ENCODE results near the gene DVL1. TPM values are rescaled to one million over a fixed set of nuclear protein-coding genes. Genes with fewer than 3 reads are reported as not detected.
A peak's percentile ranks its signal among the peaks of the same experiment; 100 is the strongest.

Gene DVL1
- total and polyA plus RNA-seq, 2 of the 13 experiments (the other 11 are each of a cell fraction or from before 2014, with no cell fraction given): 30.8 to 60.4 TPM

DNA sequence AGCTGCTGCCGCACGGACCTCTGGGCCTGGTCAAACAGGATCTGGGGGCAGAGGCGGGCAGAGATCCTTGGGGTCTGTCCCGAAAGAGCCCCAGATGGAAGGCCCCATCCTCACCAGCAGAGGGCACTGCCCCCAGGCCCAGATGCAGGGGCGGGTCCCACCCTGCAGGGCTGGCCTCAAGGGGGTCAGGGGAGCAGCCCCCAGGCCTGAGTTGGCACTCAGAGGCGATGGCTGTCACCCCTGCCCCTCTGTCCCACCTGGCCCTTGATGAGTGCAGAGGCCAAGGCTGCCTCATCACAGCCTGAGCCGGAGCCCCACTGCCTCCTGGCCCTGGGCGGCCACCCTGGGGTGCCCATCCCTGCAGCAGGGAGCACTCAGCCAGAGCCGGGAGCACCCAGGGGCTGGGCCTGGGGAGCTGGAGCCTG, 47.2 kb downstream of the DVL1 start (continued):
- TF ChIP-seq, protein P1, sequence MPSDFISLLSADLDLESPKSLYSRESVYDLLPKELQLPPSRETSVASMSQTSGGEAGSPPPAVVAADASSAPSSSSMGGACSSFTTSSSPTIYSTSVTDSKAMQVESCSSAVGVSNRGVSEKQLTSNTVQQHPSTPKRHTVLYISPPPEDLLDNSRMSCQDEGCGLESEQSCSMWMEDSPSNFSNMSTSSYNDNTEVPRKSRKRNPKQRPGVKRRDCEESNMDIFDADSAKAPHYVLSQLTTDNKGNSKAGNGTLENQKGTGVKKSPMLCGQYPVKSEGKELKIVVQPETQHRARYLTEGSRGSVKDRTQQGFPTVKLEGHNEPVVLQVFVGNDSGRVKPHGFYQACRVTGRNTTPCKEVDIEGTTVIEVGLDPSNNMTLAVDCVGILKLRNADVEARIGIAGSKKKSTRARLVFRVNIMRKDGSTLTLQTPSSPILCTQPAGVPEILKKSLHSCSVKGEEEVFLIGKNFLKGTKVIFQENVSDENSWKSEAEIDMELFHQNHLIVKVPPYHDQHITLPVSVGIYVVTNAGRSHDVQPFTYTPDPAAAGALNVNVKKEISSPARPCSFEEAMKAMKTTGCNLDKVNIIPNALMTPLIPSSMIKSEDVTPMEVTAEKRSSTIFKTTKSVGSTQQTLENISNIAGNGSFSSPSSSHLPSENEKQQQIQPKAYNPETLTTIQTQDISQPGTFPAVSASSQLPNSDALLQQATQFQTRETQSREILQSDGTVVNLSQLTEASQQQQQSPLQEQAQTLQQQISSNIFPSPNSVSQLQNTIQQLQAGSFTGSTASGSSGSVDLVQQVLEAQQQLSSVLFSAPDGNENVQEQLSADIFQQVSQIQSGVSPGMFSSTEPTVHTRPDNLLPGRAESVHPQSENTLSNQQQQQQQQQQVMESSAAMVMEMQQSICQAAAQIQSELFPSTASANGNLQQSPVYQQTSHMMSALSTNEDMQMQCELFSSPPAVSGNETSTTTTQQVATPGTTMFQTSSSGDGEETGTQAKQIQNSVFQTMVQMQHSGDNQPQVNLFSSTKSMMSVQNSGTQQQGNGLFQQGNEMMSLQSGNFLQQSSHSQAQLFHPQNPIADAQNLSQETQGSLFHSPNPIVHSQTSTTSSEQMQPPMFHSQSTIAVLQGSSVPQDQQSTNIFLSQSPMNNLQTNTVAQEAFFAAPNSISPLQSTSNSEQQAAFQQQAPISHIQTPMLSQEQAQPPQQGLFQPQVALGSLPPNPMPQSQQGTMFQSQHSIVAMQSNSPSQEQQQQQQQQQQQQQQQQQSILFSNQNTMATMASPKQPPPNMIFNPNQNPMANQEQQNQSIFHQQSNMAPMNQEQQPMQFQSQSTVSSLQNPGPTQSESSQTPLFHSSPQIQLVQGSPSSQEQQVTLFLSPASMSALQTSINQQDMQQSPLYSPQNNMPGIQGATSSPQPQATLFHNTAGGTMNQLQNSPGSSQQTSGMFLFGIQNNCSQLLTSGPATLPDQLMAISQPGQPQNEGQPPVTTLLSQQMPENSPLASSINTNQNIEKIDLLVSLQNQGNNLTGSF (CRISPR knock-in tag; IDR thresholded peaks at IDR 0.05): no peak
- TF ChIP-seq FOXA3 (CRISPR knock-in tag; IDR thresholded peaks at IDR 0.05): no peak
- TF ChIP-seq, protein P2, sequence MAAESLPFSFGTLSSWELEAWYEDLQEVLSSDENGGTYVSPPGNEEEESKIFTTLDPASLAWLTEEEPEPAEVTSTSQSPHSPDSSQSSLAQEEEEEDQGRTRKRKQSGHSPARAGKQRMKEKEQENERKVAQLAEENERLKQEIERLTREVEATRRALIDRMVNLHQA (CRISPR knock-in tag; IDR thresholded peaks at IDR 0.05): no peak
- TF ChIP-seq, protein P3, sequence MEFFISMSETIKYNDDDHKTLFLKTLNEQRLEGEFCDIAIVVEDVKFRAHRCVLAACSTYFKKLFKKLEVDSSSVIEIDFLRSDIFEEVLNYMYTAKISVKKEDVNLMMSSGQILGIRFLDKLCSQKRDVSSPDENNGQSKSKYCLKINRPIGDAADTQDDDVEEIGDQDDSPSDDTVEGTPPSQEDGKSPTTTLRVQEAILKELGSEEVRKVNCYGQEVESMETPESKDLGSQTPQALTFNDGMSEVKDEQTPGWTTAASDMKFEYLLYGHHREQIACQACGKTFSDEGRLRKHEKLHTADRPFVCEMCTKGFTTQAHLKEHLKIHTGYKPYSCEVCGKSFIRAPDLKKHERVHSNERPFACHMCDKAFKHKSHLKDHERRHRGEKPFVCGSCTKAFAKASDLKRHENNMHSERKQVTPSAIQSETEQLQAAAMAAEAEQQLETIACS (CRISPR knock-in tag; IDR thresholded peaks at IDR 0.05): no peak
- 0 out of 2 replicates have a peak, but pooled peaks have one; percentile 67 for TF ChIP-seq HNRNPL (IDR thresholded peaks at IDR 0.05; ENCODE audit: low read depth, low read length)
- TF ChIP-seq MEIS2 (CRISPR knock-in tag; IDR thresholded peaks at IDR 0.05): no peak
- TF ChIP-seq MIER3 (CRISPR knock-in tag; IDR thresholded peaks at IDR 0.05; ENCODE audit: borderline replicate concordance): no peak
- TF ChIP-seq, protein P4, sequence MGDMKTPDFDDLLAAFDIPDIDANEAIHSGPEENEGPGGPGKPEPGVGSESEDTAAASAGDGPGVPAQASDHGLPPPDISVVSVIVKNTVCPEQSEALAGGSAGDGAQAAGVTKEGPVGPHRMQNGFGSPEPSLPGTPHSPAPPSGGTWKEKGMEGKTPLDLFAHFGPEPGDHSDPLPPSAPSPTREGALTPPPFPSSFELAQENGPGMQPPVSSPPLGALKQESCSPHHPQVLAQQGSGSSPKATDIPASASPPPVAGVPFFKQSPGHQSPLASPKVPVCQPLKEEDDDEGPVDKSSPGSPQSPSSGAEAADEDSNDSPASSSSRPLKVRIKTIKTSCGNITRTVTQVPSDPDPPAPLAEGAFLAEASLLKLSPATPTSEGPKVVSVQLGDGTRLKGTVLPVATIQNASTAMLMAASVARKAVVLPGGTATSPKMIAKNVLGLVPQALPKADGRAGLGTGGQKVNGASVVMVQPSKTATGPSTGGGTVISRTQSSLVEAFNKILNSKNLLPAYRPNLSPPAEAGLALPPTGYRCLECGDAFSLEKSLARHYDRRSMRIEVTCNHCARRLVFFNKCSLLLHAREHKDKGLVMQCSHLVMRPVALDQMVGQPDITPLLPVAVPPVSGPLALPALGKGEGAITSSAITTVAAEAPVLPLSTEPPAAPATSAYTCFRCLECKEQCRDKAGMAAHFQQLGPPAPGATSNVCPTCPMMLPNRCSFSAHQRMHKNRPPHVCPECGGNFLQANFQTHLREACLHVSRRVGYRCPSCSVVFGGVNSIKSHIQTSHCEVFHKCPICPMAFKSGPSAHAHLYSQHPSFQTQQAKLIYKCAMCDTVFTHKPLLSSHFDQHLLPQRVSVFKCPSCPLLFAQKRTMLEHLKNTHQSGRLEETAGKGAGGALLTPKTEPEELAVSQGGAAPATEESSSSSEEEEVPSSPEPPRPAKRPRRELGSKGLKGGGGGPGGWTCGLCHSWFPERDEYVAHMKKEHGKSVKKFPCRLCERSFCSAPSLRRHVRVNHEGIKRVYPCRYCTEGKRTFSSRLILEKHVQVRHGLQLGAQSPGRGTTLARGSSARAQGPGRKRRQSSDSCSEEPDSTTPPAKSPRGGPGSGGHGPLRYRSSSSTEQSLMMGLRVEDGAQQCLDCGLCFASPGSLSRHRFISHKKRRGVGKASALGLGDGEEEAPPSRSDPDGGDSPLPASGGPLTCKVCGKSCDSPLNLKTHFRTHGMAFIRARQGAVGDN (CRISPR knock-in tag; IDR thresholded peaks at IDR 0.05): peak; percentile 16; the same call in 1 of the 2 replicates
- no peak for TF ChIP-seq NFIB (CRISPR knock-in tag; IDR thresholded peaks at IDR 0.05; ENCODE audit: borderline replicate concordance)
- TF ChIP-seq SRSF1 (optimal IDR thresholded peaks at IDR 0.05; ENCODE audit: low read depth, low read length): no peak
- TF ChIP-seq ZNF329 (CRISPR knock-in tag; IDR thresholded peaks at IDR 0.05; ENCODE audit: low read depth): no peak
- no peak for TF ChIP-seq FOXM1 (CRISPR knock-in tag; IDR thresholded peaks at IDR 0.05)
- TF ChIP-seq, protein P5, sequence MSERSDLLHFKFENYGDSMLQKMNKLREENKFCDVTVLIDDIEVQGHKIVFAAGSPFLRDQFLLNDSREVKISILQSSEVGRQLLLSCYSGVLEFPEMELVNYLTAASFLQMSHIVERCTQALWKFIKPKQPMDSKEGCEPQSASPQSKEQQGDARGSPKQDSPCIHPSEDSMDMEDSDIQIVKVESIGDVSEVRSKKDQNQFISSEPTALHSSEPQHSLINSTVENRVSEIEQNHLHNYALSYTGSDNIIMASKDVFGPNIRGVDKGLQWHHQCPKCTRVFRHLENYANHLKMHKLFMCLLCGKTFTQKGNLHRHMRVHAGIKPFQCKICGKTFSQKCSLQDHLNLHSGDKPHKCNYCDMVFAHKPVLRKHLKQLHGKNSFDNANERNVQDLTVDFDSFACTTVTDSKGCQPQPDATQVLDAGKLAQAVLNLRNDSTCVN (CRISPR knock-in tag; IDR thresholded peaks at IDR 0.05; ENCODE audit: borderline replicate concordance): no peak
- TF ChIP-seq, protein P6, sequence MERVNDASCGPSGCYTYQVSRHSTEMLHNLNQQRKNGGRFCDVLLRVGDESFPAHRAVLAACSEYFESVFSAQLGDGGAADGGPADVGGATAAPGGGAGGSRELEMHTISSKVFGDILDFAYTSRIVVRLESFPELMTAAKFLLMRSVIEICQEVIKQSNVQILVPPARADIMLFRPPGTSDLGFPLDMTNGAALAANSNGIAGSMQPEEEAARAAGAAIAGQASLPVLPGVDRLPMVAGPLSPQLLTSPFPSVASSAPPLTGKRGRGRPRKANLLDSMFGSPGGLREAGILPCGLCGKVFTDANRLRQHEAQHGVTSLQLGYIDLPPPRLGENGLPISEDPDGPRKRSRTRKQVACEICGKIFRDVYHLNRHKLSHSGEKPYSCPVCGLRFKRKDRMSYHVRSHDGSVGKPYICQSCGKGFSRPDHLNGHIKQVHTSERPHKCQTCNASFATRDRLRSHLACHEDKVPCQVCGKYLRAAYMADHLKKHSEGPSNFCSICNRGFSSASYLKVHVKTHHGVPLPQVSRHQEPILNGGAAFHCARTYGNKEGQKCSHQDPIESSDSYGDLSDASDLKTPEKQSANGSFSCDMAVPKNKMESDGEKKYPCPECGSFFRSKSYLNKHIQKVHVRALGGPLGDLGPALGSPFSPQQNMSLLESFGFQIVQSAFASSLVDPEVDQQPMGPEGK (CRISPR knock-in tag; IDR thresholded peaks at IDR 0.05): peak; percentile 55
- peak; percentile 26; the same call in 1 of the 2 replicates for TF ChIP-seq STAG1 (CRISPR knock-in tag; IDR thresholded peaks at IDR 0.05)

All from HepG2 (cell line).